Esophagus squamous epithelium (tissue), 4 donors: Measurements from ENCODE around the gene MAP4K4.
A peak's percentile ranks its signal among the peaks of the same experiment; 100 is the strongest.

Source experiments
- CTCF ChIP-seq, 6 experiments: fragments of 450-650 bp in 4 of 6; fragments of 200-600 bp in 2 of 6; sonication (generic) in 2 of 6; IDR thresholded peaks; one replicate each; pipeline ENCODE4 v1.5.1; 2016 to 2019; ENCODE audit warnings: antibody characterized with exemption in 6 of 6, mild to moderate bottlenecking in 4 of 6, moderate library complexity in 4 of 6
- POLR2A ChIP-seq, 4 donors: fragments of 450-650 bp; IDR thresholded peaks; one replicate each; pipeline ENCODE4 v1.6.1; 2017; ENCODE audit warnings: antibody characterized with exemption in 4 of 4, mild to moderate bottlenecking in 4 of 4, moderate library complexity in 3 of 4

DNA sequence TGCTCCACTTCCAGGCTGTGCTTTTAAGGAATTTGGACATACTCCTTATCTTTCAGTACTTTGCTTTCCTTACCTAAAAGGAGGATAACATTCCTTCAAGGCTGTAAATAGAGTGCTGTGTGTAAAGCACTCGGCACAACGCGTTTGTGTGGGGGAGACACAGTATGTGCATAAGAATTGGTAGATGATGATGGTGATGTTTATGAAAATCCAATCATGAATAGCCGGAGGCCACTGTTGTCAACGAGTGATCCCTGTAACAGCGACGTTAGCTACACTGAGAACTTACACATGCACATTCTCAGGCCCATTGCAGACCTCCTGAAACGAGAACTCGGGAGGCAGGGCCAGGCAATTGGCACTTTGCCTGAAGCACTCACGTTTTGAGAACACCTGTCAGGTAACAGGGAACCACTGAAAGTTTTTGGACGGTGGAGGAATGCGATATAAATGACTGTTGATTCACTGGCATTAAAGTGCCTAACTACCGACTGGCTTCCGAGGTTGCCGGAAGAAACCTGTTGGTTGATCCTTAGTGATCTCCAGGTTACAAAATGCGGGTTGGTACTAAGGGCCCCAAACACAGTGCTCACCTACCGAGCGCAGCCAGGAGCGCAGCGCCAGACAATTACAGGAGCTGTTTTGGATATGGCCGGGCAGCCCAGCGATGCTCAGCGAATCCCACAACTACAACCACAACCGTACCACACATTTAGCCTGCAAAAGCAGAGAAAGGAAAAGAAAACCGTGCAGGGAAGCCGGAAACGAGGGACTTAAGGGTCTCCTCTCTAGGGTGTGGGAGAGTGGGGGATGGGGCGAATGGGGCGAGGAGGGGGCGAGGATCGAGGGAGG, 1.0 kb upstream of the MAP4K4 start:
- TF ChIP-seq CTCF (IDR thresholded peaks at IDR 0.05) (peak in 2 of 6 experiments; percentile 9 to 14), POLR2A (IDR thresholded peaks at IDR 0.05) (no peak)
